Choroid plexus epithelial cell (primary cell): ENCODE data around the gene EDARADD.

ENCODE experiments used
- DNase-seq: peaks from one replicate; pipeline ENCODE4 v3.0.0-alpha.2; 2010; ENCODE audit warnings: low read depth
- H3K4me3 ChIP-seq: 2 replicates; pipeline ENCODE4 v1.5.1; 2011; ENCODE audit warnings: low read depth, mild to moderate bottlenecking, control low read depth, low read length, moderate library complexity
- CTCF ChIP-seq: conservative IDR thresholded peaks from 2 replicates; pipeline ENCODE4 v1.5.1; 2011; ENCODE audit warnings: low read depth, mild to moderate bottlenecking, control low read depth, inconsistent platforms, low read length, moderate library complexity

The EDARADD gene

GRCh38 chr1:236469466-236469865 is 75.4 kb downstream of the EDARADD start:
- no peak for DNase-seq
- no peak for TF ChIP-seq CTCF
- no peak overlapping the region for H3K4me3 ChIP-seq

- DNase-seq, result no peak
These were observed 77.0 kb downstream of the EDARADD start for GRCh38 chr1:236471096-236471495.

GRCh38 chr1:236471653-236472052 is 77.6 kb downstream of the EDARADD start:
- DNase-seq, result peak; percentile 9
- no peak for TF ChIP-seq CTCF
- no peak overlapping the region for H3K4me3 ChIP-seq

More at GRCh38 chr1:236471096-236471495, 77.0 kb downstream of the EDARADD start:
- TF ChIP-seq CTCF, result no peak
- H3K4me3 ChIP-seq, result no peak overlapping the region

- TF ChIP-seq CTCF, result no peak
- DNase-seq, result peak; percentile 16
- no peak overlapping the region for H3K4me3 ChIP-seq
These were observed 79.0 kb downstream of the EDARADD start for GRCh38 chr1:236472850-236473788.

GRCh38 chr1:236476019-236476418 is 81.9 kb downstream of the EDARADD start:
- no peak for TF ChIP-seq CTCF
- no peak for DNase-seq
- no peak overlapping the region for H3K4me3 ChIP-seq

GRCh38 chr1:236480758-236481436 is 86.8 kb downstream of the EDARADD start:
- H3K4me3 ChIP-seq, result no peak overlapping the region
- TF ChIP-seq CTCF, result no peak
- DNase-seq, result no peak
